Measurements from ENCODE around the gene TMEM201.

The TMEM201 gene

GRCh38 chr1:9643351-9644256, 54.9 kb downstream of the TMEM201 start:
- Histone ChIP-seq H3K4me1 (no peaks in the 10 kb centered on the region), H3K27ac (no peak overlapping the region)
- intact Hi-C loops (cut with DNase I; ENCODE audit: low total_unique reads), result no loop called here

DNA sequence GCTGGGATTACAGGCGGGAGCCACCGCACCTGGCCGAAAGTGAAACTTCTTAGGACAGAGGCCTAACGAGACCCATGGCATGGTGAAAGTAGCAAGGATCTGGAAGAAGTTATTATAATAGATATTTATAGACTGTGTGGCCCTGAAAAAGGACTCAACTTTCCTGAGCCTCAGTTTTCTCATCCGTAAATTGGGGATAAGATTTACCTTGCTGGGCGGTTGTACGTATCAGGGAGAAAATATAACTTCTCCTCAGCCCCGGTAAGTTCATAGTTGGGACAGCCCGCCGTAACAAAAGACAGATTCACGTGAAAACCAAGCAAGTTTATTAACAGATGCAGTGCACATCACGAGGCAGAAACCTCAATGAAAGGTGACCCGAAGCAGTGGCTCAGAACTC, 57.3 kb downstream of the TMEM201 start:
- Histone ChIP-seq H3K9me3 (no peaks in the 10 kb centered on the region), H3K4me1 (peaks cover 0 to under 1% (median under 1%) of the 10 kb centered on the region in 4 donors), H3K27ac (no peak overlapping the region), H3K4me3 (no peak overlapping the region), H3K36me3 (no peaks in the 10 kb centered on the region), H3K27me3 (peaks cover 0 to 28% of the 10 kb centered on the region in 2 donors)
- intact Hi-C loops (cut with DNase I; ENCODE audit: low total_unique reads), result no loop called here
- DNase-seq, result no peak
- TF ChIP-seq CTCF (IDR thresholded peaks at IDR 0.05), result no peak

More at GRCh38 chr1:9643351-9644256, 54.9 kb downstream of the TMEM201 start:
- Histone ChIP-seq H3K27me3 (peaks cover 0 to 15% of the 10 kb centered on the region in 2 donors), H3K4me3 (no peak overlapping the region), H3K9me3 (no peaks in the 10 kb centered on the region), H3K36me3 (no peaks in the 10 kb centered on the region)
- DNase-seq, result no peak
- no peak for TF ChIP-seq CTCF (IDR thresholded peaks at IDR 0.05)

- no peak for TF ChIP-seq CTCF (IDR thresholded peaks at IDR 0.05)
- no peak overlapping the region for H3K27ac ChIP-seq
- DNase-seq, result no peak
- no peaks in the 10 kb centered on the region for H3K9me3 ChIP-seq
- intact Hi-C loops (cut with DNase I; ENCODE audit: low total_unique reads), result no loop called here
- peaks cover 0 to 44% of the 10 kb centered on the region in 2 donors for H3K27me3 ChIP-seq
- H3K4me3 ChIP-seq, result no peak overlapping the region
- no peaks in the 10 kb centered on the region for H3K36me3 ChIP-seq
- H3K4me1 ChIP-seq, result peaks cover 0 to 19% (median 15%) of the 10 kb centered on the region in 4 donors
These were observed 59.5 kb downstream of the TMEM201 start for GRCh38 chr1:9648171-9648570.

- intact Hi-C loops (cut with DNase I; ENCODE audit: low total_unique reads), result no loop called here
- no peak for TF ChIP-seq CTCF (IDR thresholded peaks at IDR 0.05)
- peaks cover 0 to 19% (median 15%) of the 10 kb centered on the region in 4 donors for H3K4me1 ChIP-seq
These were observed 61.1 kb downstream of the TMEM201 start for GRCh38 chr1:9649769-9650168.

GRCh38 chr1:9651220-9651564, 62.5 kb downstream of the TMEM201 start:
- no peak for DNase-seq
- Histone ChIP-seq H3K36me3 (no peaks in the 10 kb centered on the region), H3K27ac (no peak overlapping the region), H3K4me3 (peak overlapping the region; percentile 36 to 44), H3K27me3 (peaks cover 0 to 58% of the 10 kb centered on the region in 2 donors), H3K9me3 (no peaks in the 10 kb centered on the region), H3K4me1 (peaks cover 0 to 19% (median 15%) of the 10 kb centered on the region in 4 donors)
- TF ChIP-seq CTCF (IDR thresholded peaks at IDR 0.05), result no peak
- intact Hi-C loops (cut with DNase I; ENCODE audit: low total_unique reads), result no loop called here

More at GRCh38 chr1:9649769-9650168, 61.1 kb downstream of the TMEM201 start:
- no peak for DNase-seq
- Histone ChIP-seq H3K36me3 (no peaks in the 10 kb centered on the region), H3K4me3 (no peak overlapping the region), H3K27me3 (peaks cover 0 to 58% of the 10 kb centered on the region in 2 donors), H3K9me3 (no peaks in the 10 kb centered on the region), H3K27ac (no peak overlapping the region)

All from tibial artery (tissue), 4 donors.